Spleen (tissue), 7 donors: Measurements from ENCODE around the gene TMEM203.

ENCODE experiments used
- POLR2A ChIP-seq, 3 donors: fragments of 450-650 bp; IDR thresholded peaks; one replicate each; pipeline ENCODE4 v1.5.1; 2017; ENCODE audit warnings: antibody characterized with exemption in 3 of 3, mild to moderate bottlenecking in 1 of 3
- POLR2AphosphoS5 ChIP-seq, 3 donors: sonication (generic); formaldehyde crosslinking; IDR thresholded peaks; one replicate each; pipeline ENCODE4 v1.5.1; 2017; ENCODE audit warnings: antibody characterized with exemption in 3 of 3
- TF ChIP-seq, protein P1 (sequence below), 11 experiments: fragments of 200-600 bp in 7 of 11; fragments of 450-650 bp in 4 of 11; sonication (generic) in 4 of 11; IDR thresholded peaks in 8 of 11; conservative IDR thresholded peaks in 3 of 11; 1 replicate in 7 of 11; 2 replicates in 4 of 11; pipeline versions ENCODE4 v1.4.0 to v1.8.0; 2016 to 2021; ENCODE audit warnings: antibody characterized with exemption in 11 of 11, inconsistent platforms in 4 of 11, mild to moderate bottlenecking in 1 of 11
- donor health status: DM: no; HTN: no; CAD: no; lungs with moderate emphysema.
- donor health status: DM: no; HTN: no; CAD: no.
- donor health status: DM: no; HTN: no; CAD: no.

- TF ChIP-seq, protein P1, sequence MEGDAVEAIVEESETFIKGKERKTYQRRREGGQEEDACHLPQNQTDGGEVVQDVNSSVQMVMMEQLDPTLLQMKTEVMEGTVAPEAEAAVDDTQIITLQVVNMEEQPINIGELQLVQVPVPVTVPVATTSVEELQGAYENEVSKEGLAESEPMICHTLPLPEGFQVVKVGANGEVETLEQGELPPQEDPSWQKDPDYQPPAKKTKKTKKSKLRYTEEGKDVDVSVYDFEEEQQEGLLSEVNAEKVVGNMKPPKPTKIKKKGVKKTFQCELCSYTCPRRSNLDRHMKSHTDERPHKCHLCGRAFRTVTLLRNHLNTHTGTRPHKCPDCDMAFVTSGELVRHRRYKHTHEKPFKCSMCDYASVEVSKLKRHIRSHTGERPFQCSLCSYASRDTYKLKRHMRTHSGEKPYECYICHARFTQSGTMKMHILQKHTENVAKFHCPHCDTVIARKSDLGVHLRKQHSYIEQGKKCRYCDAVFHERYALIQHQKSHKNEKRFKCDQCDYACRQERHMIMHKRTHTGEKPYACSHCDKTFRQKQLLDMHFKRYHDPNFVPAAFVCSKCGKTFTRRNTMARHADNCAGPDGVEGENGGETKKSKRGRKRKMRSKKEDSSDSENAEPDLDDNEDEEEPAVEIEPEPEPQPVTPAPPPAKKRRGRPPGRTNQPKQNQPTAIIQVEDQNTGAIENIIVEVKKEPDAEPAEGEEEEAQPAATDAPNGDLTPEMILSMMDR (IDR thresholded peaks at IDR 0.05 in 8 of 11, conservative IDR thresholded peaks at IDR 0.05 in 3 of 11), result no peak
- no peak for TF ChIP-seq POLR2A (IDR thresholded peaks at IDR 0.05)
- TF ChIP-seq POLR2AphosphoS5 (IDR thresholded peaks at IDR 0.05), result no peak
These were observed 46.2 kb upstream of the TMEM203 start for GRCh38 chr9:137251490-137252268.
